HEK293 (cell line): ENCODE data around the gene C4orf36.

ENCODE experiments used
- EGR2 ChIP-seq: fragments of 450-650 bp; formaldehyde crosslinking; IDR thresholded peaks from 2 replicates; pipeline ENCODE4 v1.5.1; 2016; ENCODE audit warnings: low read depth, missing biosample characterization, missing genetic modification characterization
- HOXA7 ChIP-seq: sonication (generic); formaldehyde crosslinking; IDR thresholded peaks from 2 replicates; pipeline ENCODE4 v1.8.1; 2022; ENCODE audit warnings: missing genetic modification reagents, borderline replicate concordance
- KLF16 ChIP-seq: fragments of 450-650 bp; formaldehyde crosslinking; IDR thresholded peaks from 2 replicates; pipeline ENCODE4 v1.5.1; 2017; ENCODE audit warnings: missing biosample characterization, missing genetic modification characterization
- OVOL3 ChIP-seq: fragments of 450-650 bp; formaldehyde crosslinking; IDR thresholded peaks from 2 replicates; pipeline ENCODE4 v1.5.1; 2016; ENCODE audit warnings: missing biosample characterization, missing genetic modification characterization
- REPIN1 ChIP-seq: fragments of 450-650 bp; formaldehyde crosslinking; IDR thresholded peaks from 2 replicates; pipeline ENCODE4 v1.5.1; 2017; ENCODE audit warnings: missing biosample characterization, missing genetic modification characterization, low read depth
- SCRT1 ChIP-seq: fragments of 450-650 bp; formaldehyde crosslinking; IDR thresholded peaks from 2 replicates; pipeline ENCODE4 v1.5.1; 2016; ENCODE audit warnings: missing biosample characterization, missing genetic modification characterization, borderline replicate concordance
- SETDB1 ChIP-seq: IDR thresholded peaks from one replicate; pipeline ENCODE4 v1.6.1; 2017; ENCODE audit warnings: mild to moderate bottlenecking, low read length, moderate library complexity, mixed read lengths; ENCODE audit not compliant: insufficient read length
- ZBTB48 ChIP-seq: fragments of 450-650 bp; formaldehyde crosslinking; IDR thresholded peaks from 2 replicates; pipeline ENCODE4 v1.5.1; 2016; ENCODE audit warnings: missing biosample characterization, missing genetic modification characterization
- ZFP41 ChIP-seq: fragments of 450-650 bp; formaldehyde crosslinking; IDR thresholded peaks from 2 replicates; pipeline ENCODE4 v1.5.1; 2016; ENCODE audit warnings: missing biosample characterization, missing genetic modification characterization, borderline replicate concordance
- ZNF274 ChIP-seq, 2 experiments: fragments of 200-500 bp in 1 of 2; fragments of 450-650 bp in 1 of 2; sonication (Bioruptor generic) in 1 of 2; formaldehyde crosslinking in 1 of 2; IDR thresholded peaks; 2 replicates each; pipeline versions ENCODE4 v1.5.1 to v1.6.1; 2014 to 2016; ENCODE audit warnings: borderline replicate concordance in 1 of 2, inconsistent platforms in 1 of 2, low read length in 1 of 2, missing biosample characterization in 1 of 2, missing genetic modification characterization in 1 of 2
- ZNF280D ChIP-seq: fragments of 450-650 bp; formaldehyde crosslinking; IDR thresholded peaks from 2 replicates; pipeline ENCODE4 v1.5.1; 2016; ENCODE audit warnings: missing biosample characterization, missing genetic modification characterization
- ZNF341 ChIP-seq: fragments of 450-650 bp; formaldehyde crosslinking; IDR thresholded peaks from 2 replicates; pipeline ENCODE4; 2016; ENCODE audit warnings: low read depth, missing biosample characterization, missing genetic modification characterization
- ZNF391 ChIP-seq: fragments of 450-650 bp; formaldehyde crosslinking; IDR thresholded peaks from 2 replicates; pipeline ENCODE4 v1.5.1; 2016; ENCODE audit warnings: low read depth, missing biosample characterization, missing genetic modification characterization, borderline replicate concordance
- ZNF473 ChIP-seq: fragments of 450-650 bp; formaldehyde crosslinking; IDR thresholded peaks from 2 replicates; pipeline ENCODE4 v1.5.1; 2017; ENCODE audit warnings: missing biosample characterization, missing genetic modification characterization
- ZNF48 ChIP-seq: fragments of 450-650 bp; formaldehyde crosslinking; IDR thresholded peaks from 2 replicates; pipeline ENCODE4 v1.5.1; 2016; ENCODE audit warnings: missing biosample characterization, missing genetic modification characterization
- ZNF510 ChIP-seq: fragments of 450-650 bp; formaldehyde crosslinking; IDR thresholded peaks from 2 replicates; pipeline ENCODE4 v1.5.1; 2018; ENCODE audit warnings: mild to moderate bottlenecking, missing genetic modification characterization, missing biosample characterization; ENCODE audit not compliant: insufficient replicate concordance
- ZNF521 ChIP-seq: fragments of 450-650 bp; formaldehyde crosslinking; IDR thresholded peaks from 2 replicates; pipeline ENCODE4 v1.5.1; 2017; ENCODE audit warnings: missing biosample characterization, mild to moderate bottlenecking, missing genetic modification characterization
- ZNF561 ChIP-seq: fragments of 450-650 bp; IDR thresholded peaks from 2 replicates; pipeline ENCODE4 v1.5.1; 2018; ENCODE audit warnings: missing biosample characterization, missing genetic modification characterization, borderline replicate concordance
- ZNF585B ChIP-seq: fragments of 450-650 bp; formaldehyde crosslinking; IDR thresholded peaks from 2 replicates; pipeline ENCODE4 v1.5.1; 2016; ENCODE audit warnings: missing biosample characterization, missing genetic modification characterization
- ZNF596 ChIP-seq: fragments of 450-650 bp; IDR thresholded peaks from 2 replicates; pipeline ENCODE4 v1.5.0; 2018; ENCODE audit warnings: missing biosample characterization, mild to moderate bottlenecking, missing genetic modification characterization, moderate library complexity
- ZNF621 ChIP-seq: fragments of 450-650 bp; formaldehyde crosslinking; IDR thresholded peaks from 2 replicates; pipeline ENCODE4 v1.5.1; 2017; ENCODE audit warnings: missing biosample characterization, missing genetic modification characterization
- ZNF626 ChIP-seq: fragments of 450-650 bp; sonication (Bioruptor Pico); formaldehyde crosslinking; IDR thresholded peaks from 2 replicates; pipeline ENCODE4 v1.5.1; 2018; ENCODE audit warnings: missing biosample characterization, missing genetic modification characterization, inconsistent platforms
- ZNF645 ChIP-seq: fragments of 450-650 bp; formaldehyde crosslinking; IDR thresholded peaks from 2 replicates; pipeline ENCODE4; 2016; ENCODE audit warnings: missing biosample characterization, missing genetic modification characterization
- ZNF670 ChIP-seq: fragments of 450-650 bp; formaldehyde crosslinking; IDR thresholded peaks from 2 replicates; pipeline ENCODE4 v1.5.1; 2016; ENCODE audit warnings: missing biosample characterization, missing genetic modification characterization, low read depth
- ZNF701 ChIP-seq: fragments of 450-650 bp; formaldehyde crosslinking; IDR thresholded peaks from 2 replicates; pipeline ENCODE4 v1.5.1; 2016; ENCODE audit warnings: missing biosample characterization, missing genetic modification characterization
- ZNF776 ChIP-seq: fragments of 450-650 bp; formaldehyde crosslinking; IDR thresholded peaks from 2 replicates; pipeline ENCODE4 v1.5.0; 2017; ENCODE audit warnings: missing biosample characterization, missing genetic modification characterization, borderline replicate concordance
- ZNF843 ChIP-seq: fragments of 450-650 bp; formaldehyde crosslinking; IDR thresholded peaks from 2 replicates; pipeline ENCODE4 v1.5.1; 2016; ENCODE audit warnings: missing biosample characterization, missing genetic modification characterization
- ZSCAN30 ChIP-seq: fragments of 450-650 bp; IDR thresholded peaks from 2 replicates; pipeline ENCODE4 v1.5.1; 2018; ENCODE audit warnings: missing biosample characterization, mild to moderate bottlenecking, missing genetic modification characterization, moderate library complexity
- TF ChIP-seq, protein P1 (sequence below): fragments of 450-650 bp; IDR thresholded peaks from 2 replicates; pipeline ENCODE4 v1.5.1; 2018; ENCODE audit warnings: missing biosample characterization, missing genetic modification characterization
- TF ChIP-seq, protein P2 (sequence below): fragments of 450-650 bp; formaldehyde crosslinking; IDR thresholded peaks from 2 replicates; pipeline ENCODE4 v1.5.1; 2016; ENCODE audit warnings: missing biosample characterization, missing genetic modification characterization
- TF ChIP-seq, protein P3 (sequence below): fragments of 450-650 bp; formaldehyde crosslinking; optimal IDR thresholded peaks from 2 replicates; pipeline ENCODE3; 2016; ENCODE audit warnings: missing biosample characterization, mild to moderate bottlenecking, missing genetic modification characterization

Gene C4orf36

DNA sequence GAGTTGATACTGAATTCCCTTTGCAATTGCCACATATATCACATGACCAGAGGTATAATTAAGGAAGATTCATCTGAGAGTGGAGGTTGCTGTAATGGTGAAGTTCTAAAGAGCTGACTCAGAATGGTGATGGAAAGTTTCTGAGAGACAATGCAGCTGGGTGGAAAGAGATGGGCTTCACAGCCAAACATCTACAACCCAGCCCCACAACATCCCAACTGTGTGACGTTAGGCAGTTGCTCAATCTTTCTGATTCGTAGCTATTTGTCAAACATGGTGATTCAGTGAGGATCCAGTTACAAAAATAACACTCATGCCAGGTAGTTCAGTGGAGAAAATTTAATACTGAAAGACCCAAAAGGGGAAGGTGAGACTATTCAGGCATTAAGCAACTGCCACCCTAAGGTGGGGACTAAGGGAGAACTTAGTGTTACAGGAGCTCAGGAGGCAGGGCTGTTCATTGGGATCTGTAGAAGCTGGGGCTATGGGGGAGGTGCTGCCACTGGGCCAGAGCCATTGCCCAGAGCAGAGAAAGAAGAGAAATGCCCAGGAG lies 35.7 kb upstream of the C4orf36 start (continued):
- TF ChIP-seq ZNF621 (tag by site-specific recombination), result no peak
- no peak for TF ChIP-seq ZNF596 (tag by site-specific recombination)
- no peak for TF ChIP-seq SETDB1
- TF ChIP-seq OVOL3 (tag by site-specific recombination), result no peak
- no peak for TF ChIP-seq ZNF670 (tag by site-specific recombination)
- no peak for TF ChIP-seq ZNF473 (tag by site-specific recombination)
- TF ChIP-seq ZBTB48 (tag by site-specific recombination), result no peak
- no peak for TF ChIP-seq ZNF280D
- no peak for TF ChIP-seq EGR2 (tag by site-specific recombination)
- no peak for TF ChIP-seq REPIN1 (tag by site-specific recombination)
- TF ChIP-seq SCRT1 (tag by site-specific recombination), result no peak
- TF ChIP-seq ZNF843 (tag by site-specific recombination), result 0 out of 2 replicates have a peak, but pooled peaks have one; percentile 36
- no peak for TF ChIP-seq ZNF626 (tag by site-specific recombination)
- no peak for TF ChIP-seq ZNF776
- no peak for TF ChIP-seq ZFP41 (tag by site-specific recombination)
- no peak for TF ChIP-seq ZNF274 (IDR thresholded peaks at IDR 0.05; ENCODE audit: low read length)
- no peak for TF ChIP-seq ZNF274 (tag by site-specific recombination; IDR thresholded peaks at IDR 0.05; ENCODE audit: borderline replicate concordance)
- TF ChIP-seq ZNF341, result no peak
- TF ChIP-seq HOXA7, result no peak
- TF ChIP-seq KLF16 (tag by site-specific recombination), result no peak
- TF ChIP-seq ZNF561 (tag by site-specific recombination), result no peak
- no peak for TF ChIP-seq ZNF391 (tag by site-specific recombination)
- TF ChIP-seq, protein P1, sequence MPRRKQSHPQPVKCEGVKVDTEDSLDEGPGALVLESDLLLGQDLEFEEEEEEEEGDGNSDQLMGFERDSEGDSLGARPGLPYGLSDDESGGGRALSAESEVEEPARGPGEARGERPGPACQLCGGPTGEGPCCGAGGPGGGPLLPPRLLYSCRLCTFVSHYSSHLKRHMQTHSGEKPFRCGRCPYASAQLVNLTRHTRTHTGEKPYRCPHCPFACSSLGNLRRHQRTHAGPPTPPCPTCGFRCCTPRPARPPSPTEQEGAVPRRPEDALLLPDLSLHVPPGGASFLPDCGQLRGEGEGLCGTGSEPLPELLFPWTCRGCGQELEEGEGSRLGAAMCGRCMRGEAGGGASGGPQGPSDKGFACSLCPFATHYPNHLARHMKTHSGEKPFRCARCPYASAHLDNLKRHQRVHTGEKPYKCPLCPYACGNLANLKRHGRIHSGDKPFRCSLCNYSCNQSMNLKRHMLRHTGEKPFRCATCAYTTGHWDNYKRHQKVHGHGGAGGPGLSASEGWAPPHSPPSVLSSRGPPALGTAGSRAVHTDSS (tag by site-specific recombination), result no peak
- TF ChIP-seq, protein P2, sequence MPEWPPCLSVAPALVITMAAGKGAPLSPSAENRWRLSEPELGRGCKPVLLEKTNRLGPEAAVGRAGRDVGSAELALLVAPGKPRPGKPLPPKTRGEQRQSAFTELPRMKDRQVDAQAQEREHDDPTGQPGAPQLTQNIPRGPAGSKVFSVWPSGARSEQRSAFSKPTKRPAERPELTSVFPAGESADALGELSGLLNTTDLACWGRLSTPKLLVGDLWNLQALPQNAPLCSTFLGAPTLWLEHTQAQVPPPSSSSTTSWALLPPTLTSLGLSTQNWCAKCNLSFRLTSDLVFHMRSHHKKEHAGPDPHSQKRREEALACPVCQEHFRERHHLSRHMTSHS (tag by site-specific recombination), result no peak
- no peak for TF ChIP-seq ZNF510 (tag by site-specific recombination)
- no peak for TF ChIP-seq ZNF521
- TF ChIP-seq ZNF585B (tag by site-specific recombination), result no peak
- TF ChIP-seq, protein P3, sequence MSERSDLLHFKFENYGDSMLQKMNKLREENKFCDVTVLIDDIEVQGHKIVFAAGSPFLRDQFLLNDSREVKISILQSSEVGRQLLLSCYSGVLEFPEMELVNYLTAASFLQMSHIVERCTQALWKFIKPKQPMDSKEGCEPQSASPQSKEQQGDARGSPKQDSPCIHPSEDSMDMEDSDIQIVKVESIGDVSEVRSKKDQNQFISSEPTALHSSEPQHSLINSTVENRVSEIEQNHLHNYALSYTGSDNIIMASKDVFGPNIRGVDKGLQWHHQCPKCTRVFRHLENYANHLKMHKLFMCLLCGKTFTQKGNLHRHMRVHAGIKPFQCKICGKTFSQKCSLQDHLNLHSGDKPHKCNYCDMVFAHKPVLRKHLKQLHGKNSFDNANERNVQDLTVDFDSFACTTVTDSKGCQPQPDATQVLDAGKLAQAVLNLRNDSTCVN, result no peak
- no peak for TF ChIP-seq ZSCAN30
- no peak for TF ChIP-seq ZNF645 (tag by site-specific recombination)
- no peak for TF ChIP-seq ZNF701
- no peak for TF ChIP-seq ZNF48 (tag by site-specific recombination)
